Dedifferentiated amniotic fluid mesenchymal stem cell (primary cell): ENCODE data around the gene FAM89B.
"Not testable (repeated sequence)": the region's sequence is repeated elsewhere in the genome, so short reads cannot be mapped to it uniquely, and the experiment has no call there.

Source experiments
- DNase-seq: peaks from one replicate; pipeline ENCODE4 v3.0.0-alpha.2; 2016; ENCODE audit errors: extremely low spot score

Gene FAM89B

GRCh38 chr11:65556470-65557279 is 15.7 kb upstream of the FAM89B start:
- no peak for DNase-seq

GRCh38 chr11:65557280-65558001 is 14.9 kb upstream of the FAM89B start:
- DNase-seq = no peak

DNA sequence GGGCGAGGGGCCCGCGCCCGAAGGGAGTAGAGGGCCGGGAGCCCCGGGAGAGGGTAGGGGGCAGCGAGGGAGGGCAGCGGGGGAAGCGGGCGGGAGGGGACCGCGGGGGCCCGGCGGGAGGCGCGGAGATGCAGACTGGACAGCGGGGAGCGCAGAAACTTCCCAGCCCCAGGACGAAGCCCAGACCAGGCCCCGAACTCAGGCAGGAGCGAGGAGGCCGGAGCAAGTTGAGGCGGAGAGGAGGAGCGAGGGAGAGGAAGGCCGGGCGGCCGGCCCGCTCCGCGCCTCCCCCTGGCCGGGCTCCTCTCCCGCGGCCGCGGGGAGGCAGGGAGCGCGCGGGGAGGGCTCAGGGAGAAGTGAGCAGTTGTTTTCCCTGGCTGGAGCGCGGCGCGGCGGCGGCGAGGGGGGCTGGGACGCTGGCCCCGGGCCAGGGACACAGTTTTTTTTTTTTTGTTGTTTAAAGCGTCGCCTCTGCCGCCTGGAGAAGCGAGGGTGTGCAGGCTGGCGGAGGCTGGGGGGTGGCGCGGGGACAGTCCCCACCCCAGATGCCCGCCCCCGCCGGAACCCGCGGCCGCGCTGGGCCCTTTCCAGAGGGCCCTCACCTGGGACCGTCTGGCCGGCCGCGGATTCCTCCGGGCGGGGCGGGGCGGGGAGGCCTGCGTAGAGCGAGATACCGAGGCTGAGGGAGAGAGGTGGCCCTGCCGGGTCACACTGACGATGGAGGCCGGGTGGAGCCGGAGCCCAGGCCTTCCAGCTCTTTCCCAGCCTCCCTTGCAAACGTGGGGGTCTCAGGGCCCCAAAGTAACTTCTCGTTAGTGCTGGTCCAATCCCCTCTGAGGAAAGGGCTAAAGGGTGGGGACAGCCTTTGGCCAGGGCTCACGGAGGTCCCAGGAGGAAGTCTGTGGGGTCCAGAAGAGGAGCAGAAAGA is 14.1 kb upstream of the FAM89B start, which contains the start of gene LTBP3:
Gene LTBP3 (minus strand): TSS at position 358 of the 928 bp plus-strand sequence. CDS start 400 bp downstream, outside the sequence.
- peak; percentile 62 for DNase-seq

GRCh38 chr11:65558930-65559509 is 13.3 kb upstream of the FAM89B start:
- no peak for DNase-seq

DNA sequence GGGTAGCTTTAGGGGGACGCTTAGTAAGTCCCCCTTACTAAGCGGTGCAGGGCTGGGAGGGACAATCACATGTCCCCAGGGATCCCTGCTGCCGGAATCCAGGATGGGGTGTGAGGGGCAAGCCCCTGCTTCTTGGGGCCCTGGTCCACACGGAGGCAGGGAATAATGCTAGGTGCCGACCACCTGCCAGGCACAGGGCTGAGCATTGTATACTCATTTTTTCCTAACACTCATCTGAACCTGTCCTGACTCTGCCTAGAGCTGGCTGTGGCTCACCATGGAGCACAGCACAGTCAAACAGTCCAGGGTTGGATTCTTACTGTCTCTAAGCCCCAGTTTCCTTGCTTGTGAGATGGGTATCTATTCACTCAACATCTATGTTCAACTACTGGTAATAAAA is 12.8 kb upstream of the FAM89B start:
- DNase-seq = no peak

DNA sequence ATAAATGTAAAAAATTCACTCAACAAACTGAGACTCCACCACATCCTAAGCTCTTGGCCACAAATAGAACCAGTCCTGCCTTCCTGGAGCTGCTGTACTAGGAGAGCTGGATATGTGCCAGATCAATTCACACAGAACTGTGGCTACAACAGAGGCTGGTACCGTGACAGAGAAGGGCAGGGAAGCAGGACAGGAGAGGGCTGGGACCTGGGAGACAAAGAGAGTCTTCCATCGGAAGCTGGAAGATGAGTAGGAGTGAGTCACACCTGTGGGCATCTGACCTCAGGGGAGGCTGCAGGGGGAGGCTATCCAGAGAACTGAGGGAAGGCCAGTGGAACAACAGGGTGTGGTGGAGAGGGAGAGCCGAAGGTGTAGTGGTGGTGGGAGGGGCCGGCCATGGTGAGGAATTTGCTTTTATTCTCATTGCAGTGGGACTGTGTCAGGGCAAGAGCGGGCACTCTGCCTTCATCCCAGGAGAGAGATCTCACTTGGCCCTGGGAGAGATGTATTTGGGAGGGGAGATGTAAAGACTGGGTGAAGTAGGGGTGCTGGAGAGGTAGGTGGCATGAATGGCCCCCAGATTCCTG is 12.3 kb upstream of the FAM89B start:
- DNase-seq = no peak

DNA sequence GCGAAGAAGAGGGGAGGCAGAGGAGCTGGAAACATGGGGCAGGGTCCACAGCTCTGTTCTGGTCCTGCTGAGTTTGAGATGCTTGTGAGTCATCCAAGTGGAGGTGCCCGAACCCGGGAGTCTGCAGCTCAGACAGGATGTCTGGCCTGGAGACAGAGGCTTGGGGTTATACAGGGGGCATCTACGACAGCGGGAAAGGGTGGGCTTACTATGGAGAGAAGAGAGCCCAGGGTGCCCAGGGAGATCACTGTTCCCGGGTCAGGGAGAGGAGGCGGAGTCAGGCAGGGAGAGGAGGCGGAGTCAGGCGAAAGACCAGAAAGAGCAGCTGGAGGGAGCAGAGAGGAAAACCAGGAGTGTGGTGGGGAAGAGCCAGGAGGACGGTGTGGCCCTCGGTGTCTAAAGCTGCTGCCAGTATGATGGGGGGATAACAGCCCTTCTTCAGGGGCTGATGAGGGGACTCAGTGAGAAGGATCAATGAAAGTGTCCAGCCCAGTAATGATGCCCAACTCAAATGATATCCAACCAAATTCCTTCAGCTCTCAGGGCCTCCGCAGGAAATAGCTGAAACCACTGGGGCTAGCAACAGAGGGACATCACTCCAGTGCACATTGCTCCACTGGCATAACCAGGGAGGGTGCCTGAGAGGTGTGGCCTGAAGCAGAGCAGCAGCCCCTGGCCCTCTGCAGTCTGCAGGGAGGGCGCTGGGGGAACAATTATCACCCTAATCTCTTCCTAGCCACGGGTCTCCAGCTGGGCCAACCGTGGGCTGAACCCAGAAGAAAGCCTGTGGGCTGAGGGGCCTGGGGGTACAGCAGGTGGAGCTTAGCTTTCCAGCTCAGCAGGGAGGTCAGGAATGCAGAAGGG is 11.6 kb upstream of the FAM89B start:
- DNase-seq = no peak

DNA sequence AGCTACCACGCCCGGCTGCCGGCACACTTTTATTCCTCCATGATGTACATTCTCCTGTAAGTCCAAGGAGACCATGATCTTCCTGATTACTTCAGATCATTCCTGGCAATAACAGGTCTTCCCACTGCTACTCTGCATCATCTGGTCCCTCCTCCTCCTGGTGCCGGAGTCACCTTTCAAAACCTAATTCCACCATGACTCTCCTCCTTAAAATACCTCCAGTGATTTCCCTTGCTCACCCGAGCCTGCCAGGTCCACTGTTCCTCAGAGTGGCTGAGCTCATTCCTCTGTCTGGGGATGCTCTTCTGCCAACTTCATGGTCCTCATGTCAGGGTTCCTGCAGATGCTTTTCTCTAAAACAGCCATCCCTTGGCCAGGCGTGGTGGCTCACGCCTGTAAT is 10.3 kb upstream of the FAM89B start:
- DNase-seq = no peak

- DNase-seq = no peak
Measured at GRCh38 chr11:65562788-65563187, 9.6 kb upstream of the FAM89B start.

DNA sequence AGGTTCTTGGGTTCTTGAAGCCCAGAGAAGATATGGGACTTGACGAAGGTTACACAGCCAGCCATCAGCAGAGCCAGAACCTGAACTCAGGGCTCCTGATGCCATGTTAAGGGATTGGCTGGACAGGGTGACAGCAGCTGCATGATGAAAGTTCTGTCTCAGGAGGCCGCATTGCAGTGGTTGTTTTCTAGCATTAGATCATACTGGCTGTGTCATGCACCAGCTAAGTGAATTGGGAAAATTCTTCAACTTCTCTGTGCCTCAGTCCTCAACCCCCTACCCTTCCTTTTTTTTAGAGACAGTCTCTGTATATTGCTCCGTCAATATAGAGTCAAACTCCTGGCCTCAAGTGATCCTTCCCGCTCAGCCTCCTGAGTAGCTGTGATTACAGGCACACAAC is 8.7 kb upstream of the FAM89B start:
- no peak for DNase-seq

DNA sequence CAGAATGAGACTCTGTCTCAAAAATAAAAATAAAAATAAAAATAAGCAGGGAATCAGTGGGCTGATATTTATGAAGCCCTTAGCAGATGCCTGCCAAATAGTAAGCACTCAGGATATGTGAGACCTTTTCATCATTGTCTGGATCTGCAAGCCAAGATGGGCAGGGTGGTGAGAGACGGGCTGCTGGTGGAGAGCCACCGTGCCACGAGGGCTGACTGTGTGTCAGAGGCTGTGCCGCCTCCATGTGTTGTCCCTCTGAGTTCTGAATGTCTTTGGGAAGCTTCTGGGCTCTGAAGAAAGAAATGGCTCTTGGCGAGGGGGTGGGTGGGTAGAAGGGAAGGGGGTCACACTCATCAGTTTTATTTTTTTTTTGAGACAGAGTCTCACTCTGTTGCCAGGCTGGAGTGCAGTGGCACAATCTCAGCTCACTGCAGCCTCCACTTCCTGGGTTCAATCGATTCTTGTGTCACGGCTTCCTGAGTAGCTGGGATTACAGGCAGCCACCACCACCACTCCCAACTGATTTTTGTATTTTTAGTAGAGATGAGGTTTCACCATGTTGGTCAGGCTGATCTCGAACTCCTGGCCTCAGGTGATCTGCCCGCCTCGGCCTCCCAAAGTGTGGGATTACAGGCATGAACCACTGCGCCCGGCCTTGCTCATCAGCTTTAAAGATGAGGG is 7.3 kb upstream of the FAM89B start:
- not testable (repeated sequence) for DNase-seq

DNA sequence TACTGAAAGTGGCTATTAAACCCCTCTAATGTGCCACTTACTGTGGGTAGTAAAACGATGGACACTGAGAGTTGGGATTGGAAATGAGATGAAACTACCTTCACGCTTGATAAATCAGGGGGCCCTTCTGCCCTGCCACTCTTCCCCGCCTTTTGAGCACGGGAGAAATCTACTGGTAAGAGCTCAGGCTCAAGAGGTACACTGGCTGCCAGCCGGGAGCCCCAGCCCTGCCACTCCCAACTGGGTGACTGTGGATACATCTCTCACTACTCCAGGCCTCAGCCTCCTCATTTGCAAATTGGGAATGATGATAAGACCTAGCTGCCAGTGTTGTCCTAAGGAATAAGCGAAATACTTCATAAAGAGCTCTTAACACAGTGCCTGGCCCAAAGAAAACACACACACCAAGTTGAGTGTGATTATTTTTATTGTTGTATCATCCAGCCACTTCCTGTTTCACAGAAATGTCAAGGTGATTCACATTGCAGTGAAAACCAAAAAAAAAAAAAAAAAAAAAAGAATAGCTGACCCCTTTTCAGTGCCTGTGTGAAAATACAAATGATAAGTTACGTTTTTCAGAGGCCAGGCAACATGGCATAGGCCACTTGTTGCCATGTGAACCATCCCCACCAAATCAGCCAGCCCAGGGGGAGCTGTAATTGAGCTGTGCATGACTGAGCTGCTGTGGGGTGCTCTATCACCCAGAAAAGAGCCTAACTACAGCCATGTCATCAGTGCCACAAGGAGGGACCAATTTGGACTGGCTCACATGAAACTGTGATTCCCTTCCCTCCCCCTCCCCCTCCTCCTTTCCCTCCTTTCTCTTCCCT is 6.5 kb upstream of the FAM89B start:
- DNase-seq = no peak

GRCh38 chr11:65569164-65569972 is 3.0 kb upstream of the FAM89B start:
- DNase-seq = peak; percentile 39

DNA sequence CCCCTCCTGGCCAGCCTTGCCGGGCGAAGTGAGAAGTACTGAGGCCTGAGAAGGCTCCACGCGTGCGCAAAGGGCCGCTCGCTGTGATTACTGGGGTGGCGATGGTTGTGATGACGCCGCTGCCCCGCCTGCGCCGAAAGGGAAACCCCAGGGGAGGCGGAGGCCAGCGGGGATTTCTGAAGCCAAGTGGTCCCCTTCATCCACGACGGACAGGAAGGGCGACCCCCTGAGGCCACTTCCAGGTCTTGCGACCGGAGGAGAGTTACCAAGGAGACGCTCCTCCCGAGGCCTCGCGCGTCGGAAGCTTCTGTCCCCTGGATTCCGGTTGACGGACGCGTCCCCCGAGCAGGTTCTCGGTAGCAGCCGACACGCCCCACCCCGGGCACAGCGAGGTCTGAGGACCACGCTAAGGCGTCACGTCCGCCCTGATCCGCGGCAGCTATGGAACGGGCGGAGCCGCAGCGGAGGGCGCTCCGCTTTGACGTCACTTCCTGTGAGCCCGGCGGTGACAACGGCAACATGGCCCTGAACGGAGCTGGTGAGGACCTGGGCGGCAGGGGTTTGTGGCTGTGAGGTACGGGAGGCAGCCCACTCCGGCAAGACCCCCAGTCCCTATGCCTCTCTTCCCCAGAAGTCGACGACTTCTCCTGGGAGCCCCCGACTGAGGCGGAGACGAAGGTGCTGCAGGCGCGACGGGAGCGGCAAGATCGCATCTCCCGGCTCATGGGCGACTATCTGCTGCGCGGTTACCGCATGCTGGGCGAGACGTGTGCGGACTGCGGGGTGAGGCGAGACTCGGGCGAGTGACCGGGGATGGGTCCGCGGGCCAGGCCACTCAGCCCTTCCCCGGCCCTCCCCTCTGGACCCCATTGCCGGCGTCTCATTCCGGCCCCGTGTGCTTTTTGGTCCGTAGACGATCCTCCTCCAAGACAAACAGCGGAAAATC is 2.1 kb upstream of the FAM89B start, which contains the start of gene ZNRD2:
Gene ZNRD2 (plus strand): TSS at position 505 of the 946 bp plus-strand sequence. CDS start 15 bp downstream, at position 520.
- DNase-seq = peak; percentile 97

- no peak for DNase-seq
Measured at GRCh38 chr11:65571420-65571819, 918 bp upstream of the FAM89B start.

- no peak for DNase-seq
Measured at GRCh38 chr11:65571940-65572339, 398 bp upstream of the FAM89B start.
